Right renal pelvis (tissue), 4 donors: ENCODE data around the gene POLRMT. TPM values are rescaled to one million over a fixed set of nuclear protein-coding genes. Genes with fewer than 3 reads are reported as not detected.

Experiments
- DNase-seq, 4 donors: peaks; one replicate each; pipeline ENCODE4 v3.0.0-alpha.2; 2013; ENCODE audit warnings: low read depth in 4 of 4, low spot score in 3 of 4, missing footprints in 1 of 4
- polyA plus RNA-seq, 4 donors: library from polyadenylated mRNA; unstranded; fragments of 120-200 nt; gene quantifications; one replicate each; pipeline ENCODE4 v1.2.1, GENCODE V29; 2013; ENCODE audit not compliant: insufficient read length in 4 of 4

POLRMT gene
- polyA plus RNA-seq, 4 donors: 52.8 to 71.6 (median 57.0) TPM

GRCh38 chr19:583198-583967 is 50.0 kb downstream of the POLRMT start:
- DNase-seq: no peak

GRCh38 chr19:582497-583197 is 50.7 kb downstream of the POLRMT start:
- no peak for DNase-seq

GRCh38 chr19:581399-582111 is 51.8 kb downstream of the POLRMT start:
- no peak for DNase-seq

- no peak for DNase-seq
These were observed 53.0 kb downstream of the POLRMT start for GRCh38 chr19:580274-580835.

- no peak for DNase-seq
These were observed 53.5 kb downstream of the POLRMT start for GRCh38 chr19:579842-580155.

GRCh38 chr19:579111-579841 is 54.1 kb downstream of the POLRMT start:
- DNase-seq: no peak

- DNase-seq: no peak
These were observed 55.6 kb downstream of the POLRMT start for GRCh38 chr19:577439-578392.

- DNase-seq: no peak
These were observed 56.4 kb downstream of the POLRMT start for GRCh38 chr19:576768-577438.

- DNase-seq: no peak
These were observed 57.5 kb downstream of the POLRMT start for GRCh38 chr19:575527-576506.

- no peak for DNase-seq
These were observed 58.4 kb downstream of the POLRMT start for GRCh38 chr19:574658-575526.

- DNase-seq: no peak
These were observed 59.9 kb downstream of the POLRMT start for GRCh38 chr19:573519-573825.

GRCh38 chr19:572743-573518 is 60.4 kb downstream of the POLRMT start:
- DNase-seq: no peak

- DNase-seq: peak; percentile 94 to 96 (median 96)
These were observed 61.1 kb downstream of the POLRMT start, which contains the start of gene BSG for GRCh38 chr19:572140-572742. TSS of gene BSG (plus strand) at chr19:572596. CDS start at chr19:572635, 39 bp downstream.

GRCh38 chr19:571566-571974 is 61.8 kb downstream of the POLRMT start:
- DNase-seq: no peak

GRCh38 chr19:570937-571565 is 62.3 kb downstream of the POLRMT start:
- no peak for DNase-seq
